H1 (cell line): ENCODE results near the gene CD99. TPM values are rescaled to one million over a fixed set of nuclear protein-coding genes. Genes with fewer than 3 reads are reported as not detected.

ENCODE experiments used
- ASH2L ChIP-seq: fragments of 200-600, 300-600 bp; sonication (generic); IDR thresholded peaks from one replicate; pipeline ENCODE4 v1.7.1; 2017; ENCODE audit warnings: low read length
- BCL11A ChIP-seq, 2 experiments: IDR thresholded peaks; one replicate each; pipeline ENCODE4 v1.6.1; 2011; ENCODE audit warnings: low read depth in 2 of 2, low read length in 2 of 2, mild to moderate bottlenecking in 2 of 2
- CBX8 ChIP-seq: fragments of 300-800, 300-1000 bp; sonication (generic); IDR thresholded peaks from 2 replicates; pipeline ENCODE4 v1.7.1; 2016; ENCODE audit warnings: low read depth, low read length, borderline replicate concordance
- CHD7 ChIP-seq: fragments of 300-600 bp; sonication (generic); IDR thresholded peaks from 2 replicates; pipeline ENCODE4 v1.7.1; 2012; ENCODE audit warnings: low read length, moderate library complexity, mild to moderate bottlenecking, inconsistent platforms; ENCODE audit not compliant: insufficient replicate concordance
- FOSL1 ChIP-seq: IDR thresholded peaks from 2 replicates; pipeline ENCODE4 v1.6.1; 2011; ENCODE audit warnings: mild to moderate bottlenecking, low read depth, low read length, moderate library complexity; ENCODE audit not compliant: insufficient read depth
- MAFK ChIP-seq: IDR thresholded peaks from 2 replicates; pipeline ENCODE4 v1.6.1; 2012; ENCODE audit warnings: low read depth, mild to moderate bottlenecking, improper control_type of control experiment, low read length
- NRF1 ChIP-seq: IDR thresholded peaks from 2 replicates; pipeline ENCODE4 v1.6.1; 2011; ENCODE audit warnings: mild to moderate bottlenecking, low read depth, low read length, improper control_type of control experiment
- SP4 ChIP-seq: IDR thresholded peaks from 2 replicates; pipeline ENCODE4 v1.6.1; 2012; ENCODE audit warnings: low read length, inconsistent platforms
- TBP ChIP-seq: IDR thresholded peaks from 2 replicates; pipeline ENCODE4 v1.6.1; 2011; ENCODE audit warnings: low read depth, low read length, improper control_type of control experiment
- polyA plus RNA-seq, 7 experiments: library from polyadenylated mRNA; depleted of rRNA in 3 of 7; stranded (reverse) in 5 of 7; unstranded in 2 of 7; fragments of >200 nt in 5 of 7; fragments of 200-250 nt in 2 of 7; gene quantifications; 1 replicate in 5 of 7; 2 replicates in 1 of 7; 4 replicates in 1 of 7; pipeline versions ENCODE4 v1.2.1 to v1.2.3, GENCODE V29; 2011 to 2013; ENCODE audit warnings: missing spikeins in 2 of 7, mixed read lengths in 2 of 7
- total RNA-seq: library from RNA; stranded (reverse); fragmentation: NEBNext Ultra II Directional; extraction: Animal tissue kit (Norgen Biotek cat#: 25700); gene quantifications from 2 replicates; pipeline ENCODE4 v1.2.1, GENCODE V29; 2021
- TF ChIP-seq, protein P1 (sequence below): IDR thresholded peaks from 2 replicates; pipeline ENCODE4 v1.6.1; 2012; ENCODE audit warnings: inconsistent platforms

CD99 gene
- total and polyA plus RNA-seq, 2 of the 8 experiments (the other 6 are each of a cell fraction or from before 2014, with no cell fraction given), result 30.1 to 47.8 TPM

DNA sequence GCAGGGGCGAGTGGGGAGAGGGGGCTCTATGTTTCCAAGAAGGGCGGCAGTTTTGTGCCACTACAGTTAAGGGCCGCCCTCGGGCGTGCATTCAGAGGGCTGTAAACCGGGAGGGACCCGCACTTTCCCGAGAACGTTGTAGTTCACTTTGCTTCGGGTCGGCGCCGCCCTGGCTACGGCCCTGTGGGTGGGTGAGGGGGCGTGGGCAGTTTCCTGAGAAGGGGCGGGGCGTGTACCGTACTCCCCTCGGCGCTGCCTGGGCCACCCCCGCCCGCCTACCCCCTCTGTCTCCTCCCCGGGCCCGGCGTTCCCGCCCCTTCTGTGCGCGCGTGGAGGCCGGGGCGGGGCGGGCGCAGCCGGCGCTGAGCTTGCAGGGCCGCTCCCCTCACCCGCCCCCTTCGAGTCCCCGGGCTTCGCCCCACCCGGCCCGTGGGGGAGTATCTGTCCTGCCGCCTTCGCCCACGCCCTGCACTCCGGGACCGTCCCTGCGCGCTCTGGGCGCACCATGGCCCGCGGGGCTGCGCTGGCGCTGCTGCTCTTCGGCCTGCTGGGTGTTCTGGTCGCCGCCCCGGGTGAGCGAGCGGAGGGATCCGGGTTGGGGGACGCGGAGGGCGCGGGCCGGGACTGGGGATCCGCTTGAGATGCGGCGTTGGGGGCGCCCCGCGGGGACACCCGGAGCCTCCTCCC, at the start of gene CD99 (continued):
- no peak for TF ChIP-seq CHD7
- TF ChIP-seq MAFK, result no peak
- TF ChIP-seq, protein P1, sequence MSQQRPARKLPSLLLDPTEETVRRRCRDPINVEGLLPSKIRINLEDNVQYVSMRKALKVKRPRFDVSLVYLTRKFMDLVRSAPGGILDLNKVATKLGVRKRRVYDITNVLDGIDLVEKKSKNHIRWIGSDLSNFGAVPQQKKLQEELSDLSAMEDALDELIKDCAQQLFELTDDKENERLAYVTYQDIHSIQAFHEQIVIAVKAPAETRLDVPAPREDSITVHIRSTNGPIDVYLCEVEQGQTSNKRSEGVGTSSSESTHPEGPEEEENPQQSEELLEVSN, result no peak; the same call in 1 of the 2 replicates
- no peak for TF ChIP-seq SP4
- no peak for TF ChIP-seq CBX8
- TF ChIP-seq FOSL1, result no peak
- peak; percentile 70 for TF ChIP-seq ASH2L
- TF ChIP-seq BCL11A (IDR thresholded peaks at IDR 0.05; ENCODE audit: low read depth in 2 of 2, low read length in 2 of 2), result no peak
- TF ChIP-seq NRF1, result no peak
- TF ChIP-seq TBP, result no peak
